ENCODE data around the gene LGMN. TPM values are rescaled to one million over a fixed set of nuclear protein-coding genes. Genes with fewer than 3 reads are reported as not detected.

LGMN gene
- total and polyA plus RNA-seq, 2 of the 13 experiments (the other 11 are each of a cell fraction or from before 2014, with no cell fraction given), result 28.9 to 76.4 TPM

DNA sequence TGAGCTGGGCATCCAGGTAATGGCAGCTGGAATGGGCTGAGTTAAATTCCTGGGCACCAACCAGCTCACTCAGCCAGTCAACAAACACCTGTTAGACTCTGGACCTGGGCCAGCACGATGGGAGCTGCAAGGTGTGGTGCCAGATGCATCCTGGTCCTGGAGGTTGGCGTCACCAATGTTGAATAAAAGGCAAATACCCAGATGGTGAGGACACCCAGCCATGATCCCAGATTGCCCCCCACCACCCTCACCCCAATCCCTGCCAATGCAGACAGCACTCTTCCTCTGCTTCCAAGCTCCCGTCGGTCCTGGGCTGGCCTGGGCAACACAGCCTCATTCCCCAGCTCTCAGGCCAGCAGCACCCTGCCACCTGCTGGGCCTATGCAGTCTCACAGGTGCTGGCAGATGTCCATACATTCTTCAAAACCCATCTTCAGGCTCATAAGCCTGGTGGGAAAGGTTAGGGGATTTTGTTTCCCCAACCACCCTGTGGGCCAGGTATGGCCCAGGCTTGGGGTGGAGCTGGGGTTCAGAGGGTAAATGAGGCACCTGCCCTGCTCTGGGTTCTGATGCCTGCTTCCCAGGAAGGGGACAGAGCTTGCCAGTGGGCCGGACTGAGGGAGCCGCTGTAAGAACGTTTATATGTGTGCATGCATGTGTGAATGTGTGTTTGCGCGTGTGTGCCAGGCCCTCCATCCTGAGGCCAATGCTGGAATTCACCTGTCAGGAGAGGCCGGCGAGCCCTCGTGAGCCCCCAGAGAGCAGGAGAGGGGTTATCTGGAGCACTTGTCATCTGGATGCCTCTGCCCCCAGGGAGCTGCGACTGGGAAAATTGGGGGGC, 58.0 kb downstream of the LGMN start (continued):
- TF ChIP-seq, protein P1, sequence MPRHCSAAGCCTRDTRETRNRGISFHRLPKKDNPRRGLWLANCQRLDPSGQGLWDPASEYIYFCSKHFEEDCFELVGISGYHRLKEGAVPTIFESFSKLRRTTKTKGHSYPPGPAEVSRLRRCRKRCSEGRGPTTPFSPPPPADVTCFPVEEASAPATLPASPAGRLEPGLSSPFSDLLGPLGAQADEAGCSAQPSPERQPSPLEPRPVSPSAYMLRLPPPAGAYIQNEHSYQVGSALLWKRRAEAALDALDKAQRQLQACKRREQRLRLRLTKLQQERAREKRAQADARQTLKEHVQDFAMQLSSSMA (CRISPR knock-in tag; IDR thresholded peaks at IDR 0.05), result no peak
- 0 out of 2 replicates have a peak, but pooled peaks have one; percentile 11 for TF ChIP-seq SAP130 (CRISPR knock-in tag; IDR thresholded peaks at IDR 0.05; ENCODE audit: low read depth)
- no peak for TF ChIP-seq AHR (CRISPR knock-in tag; IDR thresholded peaks at IDR 0.05)
- TF ChIP-seq, protein P2, sequence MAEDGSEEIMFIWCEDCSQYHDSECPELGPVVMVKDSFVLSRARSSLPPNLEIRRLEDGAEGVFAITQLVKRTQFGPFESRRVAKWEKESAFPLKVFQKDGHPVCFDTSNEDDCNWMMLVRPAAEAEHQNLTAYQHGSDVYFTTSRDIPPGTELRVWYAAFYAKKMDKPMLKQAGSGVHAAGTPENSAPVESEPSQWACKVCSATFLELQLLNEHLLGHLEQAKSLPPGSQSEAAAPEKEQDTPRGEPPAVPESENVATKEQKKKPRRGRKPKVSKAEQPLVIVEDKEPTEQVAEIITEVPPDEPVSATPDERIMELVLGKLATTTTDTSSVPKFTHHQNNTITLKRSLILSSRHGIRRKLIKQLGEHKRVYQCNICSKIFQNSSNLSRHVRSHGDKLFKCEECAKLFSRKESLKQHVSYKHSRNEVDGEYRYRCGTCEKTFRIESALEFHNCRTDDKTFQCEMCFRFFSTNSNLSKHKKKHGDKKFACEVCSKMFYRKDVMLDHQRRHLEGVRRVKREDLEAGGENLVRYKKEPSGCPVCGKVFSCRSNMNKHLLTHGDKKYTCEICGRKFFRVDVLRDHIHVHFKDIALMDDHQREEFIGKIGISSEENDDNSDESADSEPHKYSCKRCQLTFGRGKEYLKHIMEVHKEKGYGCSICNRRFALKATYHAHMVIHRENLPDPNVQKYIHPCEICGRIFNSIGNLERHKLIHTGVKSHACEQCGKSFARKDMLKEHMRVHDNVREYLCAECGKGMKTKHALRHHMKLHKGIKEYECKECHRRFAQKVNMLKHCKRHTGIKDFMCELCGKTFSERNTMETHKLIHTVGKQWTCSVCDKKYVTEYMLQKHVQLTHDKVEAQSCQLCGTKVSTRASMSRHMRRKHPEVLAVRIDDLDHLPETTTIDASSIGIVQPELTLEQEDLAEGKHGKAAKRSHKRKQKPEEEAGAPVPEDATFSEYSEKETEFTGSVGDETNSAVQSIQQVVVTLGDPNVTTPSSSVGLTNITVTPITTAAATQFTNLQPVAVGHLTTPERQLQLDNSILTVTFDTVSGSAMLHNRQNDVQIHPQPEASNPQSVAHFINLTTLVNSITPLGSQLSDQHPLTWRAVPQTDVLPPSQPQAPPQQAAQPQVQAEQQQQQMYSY (CRISPR knock-in tag; IDR thresholded peaks at IDR 0.05), result no peak
- TF ChIP-seq NONO (IDR thresholded peaks at IDR 0.05), result no peak
- 0 out of 2 replicates have a peak, but pooled peaks have one; percentile 22 for TF ChIP-seq NONO (CRISPR knock-in tag; conservative IDR thresholded peaks at IDR 0.05)
- TF ChIP-seq STAG1 (CRISPR knock-in tag; IDR thresholded peaks at IDR 0.05), result peak; percentile 57
- no peak for TF ChIP-seq ZNF333 (CRISPR knock-in tag; IDR thresholded peaks at IDR 0.05; ENCODE audit: borderline replicate concordance)
- peak; percentile 33; the same call in 1 of the 2 replicates for TF ChIP-seq ZNF121 (CRISPR knock-in tag; IDR thresholded peaks at IDR 0.05)
- TF ChIP-seq ZFP36L2 (CRISPR knock-in tag; IDR thresholded peaks at IDR 0.05), result no peak
- TF ChIP-seq ZFP36 (IDR thresholded peaks at IDR 0.05; ENCODE audit: borderline replicate concordance, low read depth, low read length, partially characterized antibody), result no peak
- no peak for TF ChIP-seq MEIS2 (CRISPR knock-in tag; IDR thresholded peaks at IDR 0.05)
- no peak for TF ChIP-seq GATA4 (IDR thresholded peaks at IDR 0.05; ENCODE audit: borderline replicate concordance, low read depth)
- no peak for TF ChIP-seq ZBTB38 (CRISPR knock-in tag; IDR thresholded peaks at IDR 0.05)
- TF ChIP-seq KDM2A (CRISPR knock-in tag; IDR thresholded peaks at IDR 0.05; ENCODE audit: borderline replicate concordance, low read depth), result no peak
- TF ChIP-seq ZNF777 (CRISPR knock-in tag; IDR thresholded peaks at IDR 0.05), result 0 out of 2 replicates have a peak, but pooled peaks have one; percentile 37
